ENCODE data around the gene RNASE7. TPM values are rescaled to one million over a fixed set of nuclear protein-coding genes. Genes with fewer than 3 reads are reported as not detected.
A peak's percentile ranks its signal among the peaks of the same experiment; 100 is the strongest.

The RNASE7 gene
- total RNA-seq, 2 donors from 2014 or later, result not detected

DNA sequence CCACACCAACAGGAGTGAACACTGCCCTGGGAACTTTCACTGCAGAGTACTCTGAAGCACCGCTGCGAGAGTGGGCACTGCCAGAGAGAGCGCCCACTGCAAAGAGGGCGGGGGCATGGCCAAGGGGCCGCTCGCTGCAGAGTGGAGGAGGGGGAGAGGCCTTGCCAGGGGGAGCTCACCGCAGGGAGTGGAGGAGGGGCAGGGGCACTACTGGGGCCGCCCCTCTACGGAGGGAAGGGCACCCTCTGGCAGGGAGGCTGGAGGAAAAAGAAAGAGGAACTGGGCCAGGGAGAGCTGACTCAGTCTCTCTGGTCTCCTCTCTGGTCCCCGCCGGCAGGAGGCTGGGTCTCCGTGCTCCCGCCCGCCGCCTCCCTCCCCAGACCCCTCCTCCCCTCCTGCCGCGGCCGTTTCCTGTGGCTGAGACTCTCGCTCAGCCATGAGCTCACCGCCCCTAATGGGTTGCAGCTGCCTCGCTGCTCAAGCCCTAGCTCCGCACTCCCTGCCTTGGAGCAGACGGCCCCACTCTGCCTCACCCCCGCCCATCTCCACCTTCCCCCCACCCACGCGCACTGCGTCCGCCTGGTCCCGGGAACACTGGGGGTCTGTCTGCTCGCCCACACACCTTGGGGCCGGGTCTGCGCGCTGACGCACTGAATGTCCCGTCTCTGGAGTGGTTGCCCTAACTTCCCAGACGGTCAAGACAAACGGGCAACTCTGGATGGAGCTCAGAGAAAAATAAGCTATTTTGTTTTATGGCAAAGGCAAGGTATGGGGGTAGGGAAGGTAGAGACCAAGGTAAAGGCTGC lies 29.3 kb downstream of the RNASE7 start:
- peaks cover 50 to 52% of the 10 kb centered on the region in 2 donors for H3K27me3 Mint-ChIP-seq
- H3K9me3 Mint-ChIP-seq, result no peaks in the 10 kb centered on the region
- peak overlapping the region in 1 of 2 donors; percentile 63 for H3K27ac Mint-ChIP-seq
- DNase-seq (ENCODE audit: low spot score) (peak; percentile 61), ATAC-seq (peak; percentile 71 to 75)
- peak overlapping the region; percentile 87 for H3K4me3 Mint-ChIP-seq
- peaks cover 25 to 36% of the 10 kb centered on the region in 2 donors for H3K4me1 Mint-ChIP-seq (ENCODE audit: low read depth in 2 of 2)
- H3K36me3 Mint-ChIP-seq, result no peaks in the 10 kb centered on the region

DNA sequence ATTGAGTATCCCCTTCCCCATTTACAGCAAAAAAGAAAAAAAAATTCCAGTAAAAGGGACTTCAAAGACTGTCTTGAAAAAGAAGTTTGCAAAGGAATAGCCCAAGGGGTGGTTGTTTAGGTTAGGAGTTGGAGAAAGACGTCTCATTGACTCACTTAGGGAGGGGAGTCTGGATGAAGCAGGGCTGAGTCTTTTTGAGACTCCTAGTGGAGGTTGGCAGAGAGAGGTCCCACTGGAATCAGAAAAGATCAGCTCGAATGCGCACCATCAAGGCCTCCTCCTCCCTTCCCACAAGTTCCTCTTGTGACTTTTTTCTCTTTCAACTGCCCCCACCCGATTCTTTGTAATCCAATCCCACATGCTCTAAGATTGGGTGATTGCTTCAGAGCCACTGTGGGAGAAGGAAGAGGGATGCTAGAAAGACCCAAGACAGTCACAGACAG lies 29.9 kb downstream of the RNASE7 start:
- no peak for ATAC-seq
- Mint-ChIP-seq H3K36me3 (no peaks in the 10 kb centered on the region), H3K27ac (no peak overlapping the region), H3K9me3 (no peaks in the 10 kb centered on the region), H3K4me1 (ENCODE audit: low read depth in 2 of 2) (peaks cover 25 to 36% of the 10 kb centered on the region in 2 donors), H3K27me3 (peaks cover 46 to 47% of the 10 kb centered on the region in 2 donors), H3K4me3 (peak overlapping the region; percentile 87)
- no peak for DNase-seq (ENCODE audit: low spot score)

DNA sequence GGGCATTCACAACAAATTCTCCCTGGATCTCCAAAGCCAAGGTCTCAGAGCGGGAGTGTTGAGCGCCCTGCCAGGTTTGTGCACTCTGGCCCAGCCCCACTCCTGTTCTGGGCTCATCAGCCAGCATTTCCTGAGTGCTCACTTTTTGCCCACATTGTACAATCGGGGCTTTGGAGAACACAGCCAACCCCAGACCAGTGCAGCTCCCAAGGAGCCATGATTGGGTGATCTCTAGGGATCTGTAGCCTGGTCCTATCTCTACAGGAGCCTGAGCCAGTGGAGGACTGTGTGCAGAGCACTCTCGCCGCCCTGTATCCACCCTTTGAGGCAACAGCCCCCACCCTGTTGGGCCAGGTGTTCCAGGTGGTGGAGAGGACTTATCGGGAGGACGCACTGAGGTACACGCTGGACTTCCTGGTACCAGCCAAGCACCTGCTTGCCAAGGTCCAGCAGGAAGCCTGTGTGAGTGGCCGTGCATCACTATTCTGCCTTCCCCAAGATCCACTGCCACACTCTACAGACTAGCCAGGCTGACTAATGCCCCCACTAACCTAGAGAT lies 30.7 kb downstream of the RNASE7 start:
- peaks cover 38 to 41% of the 10 kb centered on the region in 2 donors for H3K27me3 Mint-ChIP-seq
- no peak overlapping the region for H3K27ac Mint-ChIP-seq
- peak overlapping the region; percentile 42 for H3K4me3 Mint-ChIP-seq

DNA sequence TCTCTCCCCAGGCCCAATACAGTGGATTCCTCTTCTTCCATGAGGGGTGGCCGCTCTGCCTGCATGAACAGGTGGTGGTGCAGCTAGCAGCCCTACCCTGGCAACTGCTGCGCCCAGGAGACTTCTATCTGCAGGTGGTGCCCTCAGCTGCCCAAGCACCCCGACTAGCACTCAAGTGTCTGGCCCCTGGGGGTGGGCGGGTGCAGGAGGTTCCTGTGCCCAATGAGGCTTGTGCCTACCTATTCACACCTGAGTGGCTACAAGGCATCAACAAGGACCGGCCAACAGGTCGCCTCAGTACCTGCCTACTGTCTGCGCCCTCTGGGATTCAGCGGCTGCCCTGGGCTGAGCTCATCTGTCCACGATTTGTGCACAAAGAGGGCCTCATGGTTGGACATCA lies 31.8 kb downstream of the RNASE7 start:
- peaks cover 21 to 29% of the 10 kb centered on the region in 2 donors for H3K4me1 Mint-ChIP-seq (ENCODE audit: low read depth in 2 of 2)
- no peaks in the 10 kb centered on the region for H3K9me3 Mint-ChIP-seq
- DNase-seq (ENCODE audit: low spot score) (no peak), ATAC-seq (no peak)
- no peaks in the 10 kb centered on the region for H3K36me3 Mint-ChIP-seq
- no peak overlapping the region for H3K4me3 Mint-ChIP-seq
- peaks cover 27 to 35% of the 10 kb centered on the region in 2 donors for H3K27me3 Mint-ChIP-seq
- H3K27ac Mint-ChIP-seq, result no peak overlapping the region

More for the DNA sequence above, 30.7 kb downstream of the RNASE7 start:
- ATAC-seq, result no peak
- peaks cover 25 to 36% of the 10 kb centered on the region in 2 donors for H3K4me1 Mint-ChIP-seq (ENCODE audit: low read depth in 2 of 2)
- peak; percentile 49 for DNase-seq (ENCODE audit: low spot score)
- H3K36me3 Mint-ChIP-seq, result no peaks in the 10 kb centered on the region
- H3K9me3 Mint-ChIP-seq, result no peaks in the 10 kb centered on the region

DNA sequence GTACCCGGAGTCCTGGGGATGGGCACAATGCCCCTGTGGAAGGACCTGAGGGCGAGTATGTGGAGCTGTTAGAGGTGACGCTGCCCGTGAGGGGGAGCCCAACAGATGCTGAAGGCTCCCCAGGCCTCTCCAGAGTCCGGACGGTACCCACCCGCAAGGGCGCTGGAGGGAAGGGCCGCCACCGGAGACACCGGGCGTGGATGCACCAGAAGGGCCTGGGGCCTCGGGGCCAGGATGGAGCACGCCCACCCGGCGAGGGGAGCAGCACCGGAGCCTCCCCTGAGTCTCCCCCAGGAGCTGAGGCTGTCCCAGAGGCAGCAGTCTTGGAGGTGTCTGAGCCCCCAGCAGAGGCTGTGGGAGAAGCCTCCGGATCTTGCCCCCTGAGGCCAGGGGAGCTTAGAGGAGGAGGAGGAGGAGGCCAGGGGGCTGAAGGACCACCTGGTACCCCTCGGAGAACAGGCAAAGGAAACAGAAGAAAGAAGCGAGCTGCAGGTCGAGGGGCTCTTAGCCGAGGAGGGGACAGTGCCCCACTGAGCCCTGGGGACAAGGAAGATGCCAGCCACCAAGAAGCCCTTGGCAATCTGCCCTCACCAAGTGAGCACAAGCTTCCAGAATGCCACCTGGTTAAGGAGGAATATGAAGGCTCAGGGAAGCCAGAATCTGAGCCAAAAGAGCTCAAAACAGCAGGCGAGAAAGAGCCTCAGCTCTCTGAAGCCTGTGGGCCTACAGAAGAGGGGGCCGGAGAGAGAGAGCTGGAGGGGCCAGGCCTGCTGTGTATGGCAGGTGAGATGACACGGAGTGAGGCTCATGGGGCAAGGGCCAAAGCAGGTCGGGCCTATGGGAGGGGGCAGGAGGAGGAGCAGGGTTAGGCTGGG lies 32.5 kb downstream of the RNASE7 start:
- no peak overlapping the region for H3K27ac Mint-ChIP-seq
- ATAC-seq (no peak), DNase-seq (ENCODE audit: low spot score) (peak; percentile 49)
- H3K9me3 Mint-ChIP-seq, result no peaks in the 10 kb centered on the region
- H3K4me3 Mint-ChIP-seq, result no peak overlapping the region
- H3K27me3 Mint-ChIP-seq, result peaks cover 20 to 28% of the 10 kb centered on the region in 2 donors
- H3K36me3 Mint-ChIP-seq, result no peaks in the 10 kb centered on the region
- H3K4me1 Mint-ChIP-seq (ENCODE audit: low read depth in 2 of 2), result peaks cover 14 to 22% of the 10 kb centered on the region in 2 donors

DNA sequence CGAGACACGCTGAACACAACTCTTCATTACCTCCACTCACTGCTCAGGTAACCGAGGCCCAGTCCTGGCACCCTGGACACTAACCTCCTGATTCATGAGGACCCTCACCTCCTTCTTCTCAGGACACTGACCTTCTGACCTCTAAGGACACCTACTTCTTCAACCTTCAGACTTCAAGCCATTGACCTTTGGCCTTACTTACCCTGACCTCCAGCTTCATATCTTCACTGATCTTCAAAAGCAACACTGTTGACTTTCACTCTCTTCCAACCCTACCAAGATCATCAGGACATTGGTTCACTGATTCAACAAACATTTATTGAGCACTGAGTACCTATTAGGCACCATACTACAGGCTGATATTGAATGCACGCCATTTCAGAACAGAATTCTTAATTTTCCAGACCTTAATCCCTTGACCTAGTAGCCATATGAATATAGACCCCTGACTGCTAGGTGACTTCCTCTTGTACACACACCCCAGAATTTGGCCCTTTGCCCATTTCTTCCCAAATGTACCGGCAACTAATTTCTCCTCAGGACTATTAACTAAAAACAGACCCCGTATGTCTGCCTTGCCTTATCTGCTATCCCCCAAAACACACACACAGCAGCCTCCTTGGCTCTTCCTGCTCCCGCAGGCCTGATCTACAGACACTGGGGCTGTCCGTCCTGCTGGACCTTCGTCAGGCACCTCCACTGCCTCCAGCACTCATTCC lies 33.7 kb downstream of the RNASE7 start:
- H3K9me3 Mint-ChIP-seq, result no peaks in the 10 kb centered on the region
- H3K4me3 Mint-ChIP-seq, result no peak overlapping the region
- H3K27me3 Mint-ChIP-seq, result peaks cover 20 to 23% of the 10 kb centered on the region in 2 donors
- no peaks in the 10 kb centered on the region for H3K36me3 Mint-ChIP-seq
- DNase-seq (ENCODE audit: low spot score) (no peak), ATAC-seq (no peak)
- no peak overlapping the region for H3K27ac Mint-ChIP-seq
- peaks cover 12 to 16% of the 10 kb centered on the region in 2 donors for H3K4me1 Mint-ChIP-seq (ENCODE audit: low read depth in 2 of 2)

DNA sequence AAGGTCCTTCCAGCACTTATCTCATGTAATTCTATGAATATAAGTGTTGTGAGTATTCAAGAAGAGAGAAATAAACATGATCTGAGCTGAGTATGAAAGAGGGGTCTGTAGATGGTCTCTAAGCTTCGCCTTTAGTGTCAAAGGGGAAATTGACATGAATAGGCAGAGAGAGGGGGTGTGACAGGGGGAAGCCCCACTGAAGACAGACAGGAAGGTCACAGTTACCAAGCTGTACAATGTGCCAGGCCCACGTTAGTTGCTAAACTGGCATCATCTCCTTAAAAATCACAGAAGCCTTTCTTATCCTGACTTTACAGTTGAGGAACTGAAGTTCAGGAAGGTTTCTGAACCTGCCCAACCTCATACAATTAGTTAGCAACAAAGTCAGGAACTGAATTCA lies 35.5 kb downstream of the RNASE7 start:
- Mint-ChIP-seq H3K27me3 (peaks cover 10 to 11% of the 10 kb centered on the region in 2 donors), H3K4me1 (ENCODE audit: low read depth in 2 of 2) (no peaks in the 10 kb centered on the region), H3K4me3 (no peak overlapping the region), H3K36me3 (no peaks in the 10 kb centered on the region), H3K27ac (no peak overlapping the region), H3K9me3 (no peaks in the 10 kb centered on the region)
- ATAC-seq (no peak), DNase-seq (ENCODE audit: low spot score) (peak; percentile 38)

DNA sequence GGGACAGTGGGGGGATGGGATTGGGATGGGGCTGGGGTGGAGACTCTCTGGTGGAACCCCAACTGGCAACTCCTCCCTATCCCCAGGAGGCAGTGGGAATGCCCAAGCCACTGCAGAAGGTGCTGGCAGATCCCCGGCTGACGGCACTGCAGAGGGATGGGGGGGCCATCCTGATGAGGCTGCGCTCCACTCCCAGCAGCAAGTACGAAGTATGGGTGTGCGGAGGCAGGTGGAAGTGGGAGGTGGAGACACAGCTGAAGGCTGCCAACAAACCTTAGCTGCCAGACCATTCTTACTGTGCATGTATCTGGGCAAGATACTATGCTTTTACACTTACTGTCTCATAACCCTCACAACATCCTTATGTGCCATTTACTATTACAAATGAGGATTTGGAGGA lies 36.1 kb downstream of the RNASE7 start:
- Mint-ChIP-seq H3K4me1 (ENCODE audit: low read depth in 2 of 2) (no peaks in the 10 kb centered on the region), H3K9me3 (no peaks in the 10 kb centered on the region), H3K27ac (no peak overlapping the region), H3K27me3 (peaks cover 5 to 11% of the 10 kb centered on the region in 2 donors), H3K36me3 (no peaks in the 10 kb centered on the region), H3K4me3 (no peak overlapping the region)
- no peak for DNase-seq (ENCODE audit: low spot score)
- no peak for ATAC-seq

DNA sequence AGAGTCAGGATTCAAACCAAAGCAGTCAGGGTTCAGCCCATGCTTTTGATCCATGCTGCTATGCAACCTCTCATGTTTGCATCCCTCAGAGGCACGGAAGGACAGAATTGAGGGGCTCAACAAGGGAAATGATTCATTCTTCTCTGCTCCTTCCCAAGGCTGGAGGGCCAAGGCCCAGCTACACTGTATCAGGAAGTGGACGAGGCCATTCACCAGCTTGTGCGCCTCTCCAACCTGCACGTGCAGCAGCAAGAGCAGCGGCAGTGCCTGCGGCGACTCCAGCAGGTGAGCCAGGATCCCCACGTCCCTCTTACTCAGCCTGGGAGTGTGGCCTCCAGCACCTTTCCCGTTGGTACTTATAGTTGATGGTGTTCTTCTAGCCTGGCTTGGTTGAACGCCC lies 36.6 kb downstream of the RNASE7 start:
- no peak for ATAC-seq
- H3K4me3 Mint-ChIP-seq, result no peak overlapping the region
- no peaks in the 10 kb centered on the region for H3K36me3 Mint-ChIP-seq
- H3K9me3 Mint-ChIP-seq, result no peaks in the 10 kb centered on the region
- no peak for DNase-seq (ENCODE audit: low spot score)
- H3K27me3 Mint-ChIP-seq, result peaks cover under 1 to 6% of the 10 kb centered on the region in 2 donors
- no peak overlapping the region for H3K27ac Mint-ChIP-seq
- H3K4me1 Mint-ChIP-seq (ENCODE audit: low read depth in 2 of 2), result no peaks in the 10 kb centered on the region

DNA sequence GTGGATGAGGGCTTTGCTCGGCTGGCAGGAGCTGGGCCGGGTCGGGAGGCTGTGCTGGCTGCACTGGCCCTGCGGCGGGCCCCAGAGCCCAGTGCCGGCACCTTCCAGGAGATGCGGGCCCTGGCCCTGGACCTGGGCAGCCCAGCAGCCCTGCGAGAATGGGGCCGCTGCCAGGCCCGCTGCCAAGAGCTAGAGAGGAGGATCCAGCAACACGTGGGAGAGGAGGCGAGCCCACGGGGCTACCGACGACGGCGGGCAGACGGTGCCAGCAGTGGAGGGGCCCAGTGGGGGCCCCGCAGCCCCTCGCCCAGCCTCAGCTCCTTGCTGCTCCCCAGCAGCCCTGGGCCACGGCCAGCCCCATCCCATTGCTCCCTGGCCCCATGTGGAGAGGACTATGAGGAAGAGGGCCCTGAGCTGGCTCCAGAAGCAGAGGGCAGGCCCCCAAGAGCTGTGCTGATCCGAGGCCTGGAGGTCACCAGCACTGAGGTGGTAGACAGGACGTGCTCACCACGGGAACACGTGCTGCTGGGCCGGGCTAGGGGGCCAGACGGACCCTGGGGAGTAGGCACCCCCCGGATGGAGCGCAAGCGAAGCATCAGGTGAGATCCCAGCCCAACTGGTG lies 39.5 kb downstream of the RNASE7 start:
- Mint-ChIP-seq H3K36me3 (no peaks in the 10 kb centered on the region), H3K9me3 (no peaks in the 10 kb centered on the region), H3K27ac (no peak overlapping the region), H3K4me3 (no peak overlapping the region), H3K4me1 (ENCODE audit: low read depth in 2 of 2) (peaks cover 6 to 7% of the 10 kb centered on the region in 2 donors), H3K27me3 (peaks cover 0 to 6% of the 10 kb centered on the region in 2 donors)
- DNase-seq (ENCODE audit: low spot score), result no peak
- ATAC-seq, result no peak

DNA sequence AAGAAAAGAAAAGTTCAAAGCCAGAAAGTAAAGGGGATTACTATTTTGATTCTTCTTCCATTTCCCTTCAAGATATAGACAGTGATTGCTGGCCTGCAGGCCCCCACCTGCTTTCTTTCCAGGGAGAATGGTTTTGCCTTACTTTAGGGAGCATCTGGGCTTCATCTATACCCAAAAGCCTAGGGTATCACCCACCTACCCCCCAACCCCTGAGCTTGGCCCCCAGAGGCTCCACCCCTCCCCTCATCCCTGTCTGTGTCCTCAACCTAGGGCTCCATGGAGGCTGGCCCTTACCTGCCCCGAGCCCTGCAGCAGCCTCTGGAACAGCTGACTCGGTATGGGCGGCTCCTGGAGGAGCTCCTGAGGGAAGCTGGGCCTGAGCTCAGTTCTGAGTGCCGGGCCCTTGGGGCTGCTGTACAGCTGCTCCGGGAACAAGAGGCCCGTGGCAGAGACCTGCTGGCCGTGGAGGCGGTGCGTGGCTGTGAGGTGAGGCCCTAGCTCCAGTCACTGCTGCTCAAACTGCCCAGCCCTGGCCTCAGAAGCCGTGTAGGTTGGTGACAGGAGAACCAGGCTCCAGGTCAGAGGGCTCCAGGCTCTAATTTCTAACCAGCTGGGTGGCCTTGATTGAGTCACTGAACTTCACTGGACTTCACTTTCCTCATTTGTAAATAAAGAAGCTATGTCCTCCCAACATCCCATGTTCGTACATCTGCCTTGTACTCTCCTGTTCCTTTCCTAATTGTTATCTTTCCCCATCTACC lies 41.6 kb downstream of the RNASE7 start:
- no peaks in the 10 kb centered on the region for H3K36me3 Mint-ChIP-seq
- ATAC-seq, result no peak
- H3K9me3 Mint-ChIP-seq, result no peaks in the 10 kb centered on the region
- DNase-seq (ENCODE audit: low spot score), result no peak
- H3K4me1 Mint-ChIP-seq (ENCODE audit: low read depth in 2 of 2), result peaks cover 17% of the 10 kb centered on the region in 2 donors
- H3K27ac Mint-ChIP-seq, result no peak overlapping the region
- H3K27me3 Mint-ChIP-seq, result peaks cover 0 to 6% of the 10 kb centered on the region in 2 donors
- H3K4me3 Mint-ChIP-seq, result no peak overlapping the region

DNA sequence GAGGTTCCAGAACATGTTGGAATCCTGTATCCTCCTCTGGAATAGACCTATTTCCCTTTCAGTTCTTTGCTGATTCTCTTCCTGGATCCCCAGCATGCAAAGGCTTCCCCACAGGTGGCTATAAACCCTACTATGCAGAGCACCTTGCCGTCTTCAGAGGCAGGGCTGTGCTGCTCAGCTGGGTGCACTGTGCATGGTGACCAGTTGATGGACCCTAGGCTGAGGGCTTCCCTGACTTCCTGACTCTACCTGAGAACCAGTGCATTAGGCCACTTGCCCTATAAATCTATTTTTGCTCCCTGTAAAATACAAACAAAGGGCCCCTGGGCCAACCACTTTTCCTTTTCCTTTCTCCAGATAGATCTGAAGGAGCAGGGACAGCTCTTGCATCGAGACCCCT lies 42.2 kb downstream of the RNASE7 start:
- peaks cover 17% of the 10 kb centered on the region in 2 donors for H3K4me1 Mint-ChIP-seq (ENCODE audit: low read depth in 2 of 2)
- no peak overlapping the region for H3K4me3 Mint-ChIP-seq
- H3K36me3 Mint-ChIP-seq, result no peaks in the 10 kb centered on the region
- no peak overlapping the region for H3K27ac Mint-ChIP-seq
- ATAC-seq (no peak), DNase-seq (ENCODE audit: low spot score) (no peak)
- H3K27me3 Mint-ChIP-seq, result peaks cover 0 to 6% of the 10 kb centered on the region in 2 donors
- no peaks in the 10 kb centered on the region for H3K9me3 Mint-ChIP-seq
